GM21360 (cell line): ENCODE data around the gene TARS3.

Experiments used
- ATAC-seq: cut with Tn5 transposase; IDR thresholded peaks from one replicate; pipeline ENCODE4 v1.9.1; 2021; ENCODE audit warnings: mild to moderate bottlenecking, moderate library complexity; ENCODE audit not compliant: unreplicated experiment

The TARS3 gene

GRCh38 chr15:101609742-101610610 is 114.3 kb downstream of the TARS3 start:
- no peak for ATAC-seq

- ATAC-seq, result no peak
Observed at GRCh38 chr15:101608201-101608600, 116.1 kb downstream of the TARS3 start.

GRCh38 chr15:101607108-101607507 is 117.2 kb downstream of the TARS3 start:
- ATAC-seq, result no peak

- ATAC-seq, result no peak
Observed at GRCh38 chr15:101604124-101604874, 120.0 kb downstream of the TARS3 start.
